T-helper 2 cell (primary cell): ENCODE results near the gene MYH14.

Experiments used
- DNase-seq, 5 experiments: peaks; one replicate each; pipeline versions ENCODE4 v3.0.0 to v3.0.0-alpha.2; 2012 to 2022

MYH14 gene

DNA sequence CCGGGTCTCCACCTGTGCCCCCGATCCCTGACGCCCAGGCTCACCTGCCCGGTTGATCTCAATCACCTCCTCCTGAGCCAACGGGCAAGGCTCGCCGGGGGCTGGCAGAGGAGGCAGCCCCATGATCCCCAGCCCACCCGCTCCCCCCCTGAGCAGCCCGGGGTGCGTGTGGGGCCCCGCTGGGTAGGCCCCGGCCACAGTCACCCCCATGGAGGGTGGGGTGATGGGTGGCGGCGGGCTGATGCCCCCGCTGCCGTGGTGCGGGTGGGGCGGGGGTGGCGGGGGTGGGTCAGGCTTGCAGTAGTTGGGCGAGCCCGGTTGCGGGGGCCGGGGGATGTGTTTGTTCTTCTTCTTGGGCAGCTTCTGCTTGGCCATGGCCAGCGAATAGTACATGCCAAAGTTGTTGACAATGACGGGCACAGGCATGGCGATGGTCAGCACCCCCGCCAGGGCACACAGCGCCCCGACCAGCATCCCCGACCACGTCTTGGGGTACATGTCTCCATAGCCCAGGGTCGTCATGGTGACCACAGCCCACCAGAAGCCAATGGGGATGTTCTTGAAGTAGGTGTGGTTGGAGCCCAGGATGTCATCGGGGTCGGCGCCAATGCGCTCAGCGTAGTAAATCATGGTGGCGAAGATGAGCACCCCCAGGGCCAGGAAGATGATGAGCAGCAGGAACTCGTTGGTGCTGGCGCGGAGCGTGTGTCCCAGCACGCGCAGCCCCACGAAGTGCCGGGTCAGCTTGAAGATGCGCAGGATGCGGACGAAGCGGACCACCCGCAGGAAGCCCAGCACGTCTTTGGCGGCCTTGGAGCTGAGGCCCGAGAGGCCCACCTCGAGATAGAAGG, 119.7 kb downstream of the MYH14 start:
- DNase-seq = no peak

DNA sequence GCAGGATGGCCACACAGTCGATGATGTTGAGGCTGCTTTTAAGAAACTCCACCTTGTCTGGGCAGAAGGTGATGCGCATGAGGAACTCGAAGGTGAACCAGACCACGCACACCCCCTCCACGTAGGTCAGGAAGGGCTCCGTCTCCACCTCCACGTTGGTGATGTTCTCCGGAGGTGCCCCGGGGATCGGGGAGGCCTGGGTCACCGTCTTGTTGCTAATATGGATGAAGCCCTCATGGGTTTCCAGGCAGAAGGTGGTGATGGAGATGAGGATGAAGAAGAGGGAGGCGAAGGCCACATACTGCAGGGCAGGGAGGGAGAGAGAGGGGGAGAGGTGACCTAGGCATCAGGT, 120.3 kb downstream of the MYH14 start:
- no peak for DNase-seq

DNA sequence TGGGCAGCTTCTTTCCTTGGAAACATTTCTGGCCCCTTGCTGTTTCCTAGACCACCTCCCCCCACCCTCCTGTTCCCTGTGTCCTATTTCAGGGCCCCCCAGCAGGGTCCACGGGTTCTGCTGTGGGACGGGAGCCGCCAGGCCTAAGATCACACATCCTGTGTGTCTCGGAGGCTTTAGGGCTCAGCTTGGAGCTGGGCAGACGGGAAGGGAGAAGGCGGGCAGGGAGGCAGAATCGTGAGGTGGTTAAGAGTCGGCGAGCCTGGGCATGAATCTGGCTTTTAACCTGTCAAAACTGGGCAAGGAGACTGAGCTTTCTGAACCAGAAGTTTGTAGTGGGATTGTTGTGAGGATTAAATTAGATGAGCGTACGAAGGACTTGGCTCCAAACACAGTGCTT, 120.9 kb downstream of the MYH14 start:
- DNase-seq = no peak

DNA sequence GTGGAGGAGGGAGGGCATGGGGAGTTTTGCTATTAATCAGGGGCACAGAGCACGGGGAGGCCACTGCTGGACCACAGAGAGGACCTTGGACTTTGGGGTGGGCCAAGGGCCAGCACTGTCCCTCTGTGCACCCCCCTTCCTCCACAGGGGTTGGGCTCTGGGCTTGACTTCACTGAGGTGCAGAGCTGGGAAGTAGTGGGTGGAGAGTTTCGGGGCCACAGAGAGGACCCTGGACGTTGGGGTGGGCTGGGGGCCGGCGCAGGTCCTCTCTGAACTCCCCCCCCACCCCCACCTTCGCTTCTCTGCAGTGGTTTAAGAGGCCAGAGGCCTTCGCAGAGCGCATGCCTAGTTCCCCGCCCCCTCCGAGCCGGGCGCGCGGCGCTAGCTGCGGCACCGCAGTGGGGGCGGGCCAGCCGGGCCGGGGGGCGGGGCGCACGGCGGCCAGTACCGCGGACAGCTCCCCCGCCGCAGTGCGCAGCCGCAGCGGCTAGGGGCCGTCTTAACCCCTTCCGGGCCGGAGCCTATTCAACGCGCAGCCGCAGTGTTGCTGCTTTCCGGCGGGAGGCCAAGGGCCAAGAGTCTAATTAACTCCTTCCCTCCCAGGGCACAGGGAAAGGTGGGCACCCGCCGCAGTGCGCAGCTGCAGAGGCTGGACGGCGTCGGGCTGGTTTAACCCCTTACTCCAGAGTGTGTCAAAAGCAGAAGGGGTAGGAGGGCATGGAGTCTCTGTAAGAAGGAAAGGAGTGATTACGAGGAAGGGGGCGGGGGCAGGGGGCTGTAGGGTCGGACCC, 122.1 kb downstream of the MYH14 start:
- peak; percentile 41 to 85 (median 60) for DNase-seq

DNA sequence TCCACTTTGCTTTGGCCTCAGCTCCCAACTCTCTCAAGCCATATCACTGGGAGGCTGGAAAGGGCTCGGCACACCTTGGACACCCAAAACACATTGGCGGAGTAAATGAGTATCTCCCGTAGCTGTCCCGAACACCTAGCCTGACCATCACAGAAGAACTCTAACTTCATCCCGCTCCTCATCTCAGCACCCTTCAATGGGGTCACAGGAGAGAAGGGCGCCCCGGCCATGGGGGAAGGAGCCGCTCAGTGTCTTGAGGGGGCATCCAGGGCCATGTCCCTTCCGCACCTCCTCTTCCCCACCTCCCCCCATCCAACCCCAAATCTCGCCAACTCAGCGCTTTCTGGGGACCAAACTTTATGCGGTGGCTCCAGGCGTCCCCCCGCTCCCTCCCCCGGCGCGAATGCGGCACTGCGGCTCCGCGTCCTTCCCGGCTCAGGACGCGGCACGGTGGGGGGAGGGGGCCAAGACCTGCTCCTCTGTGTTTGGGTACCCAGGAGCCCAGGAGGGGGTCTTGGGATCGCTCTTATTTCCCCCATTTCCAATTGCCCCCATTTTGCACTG, 122.8 kb downstream of the MYH14 start:
- no peak for DNase-seq

DNA sequence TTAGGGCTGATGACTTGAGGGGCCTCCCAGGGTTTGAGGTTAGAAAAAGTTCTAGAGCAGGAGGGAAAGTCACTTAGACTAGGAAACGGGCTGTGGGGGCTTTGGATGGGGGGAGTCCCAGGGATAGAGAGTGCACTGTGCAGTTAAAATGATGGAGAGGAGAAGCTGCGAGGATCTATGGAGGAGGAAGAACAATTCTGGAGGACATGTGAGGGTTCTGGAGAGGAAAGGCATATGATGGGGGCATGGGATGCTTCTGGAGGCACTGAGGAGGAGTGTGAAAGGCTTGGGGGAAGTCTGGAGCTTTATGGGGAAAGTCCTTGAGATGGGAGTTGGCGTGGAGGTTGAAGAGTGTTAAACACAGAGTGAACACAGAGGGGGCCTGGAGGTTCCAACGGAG, 123.6 kb downstream of the MYH14 start:
- DNase-seq = no peak

DNA sequence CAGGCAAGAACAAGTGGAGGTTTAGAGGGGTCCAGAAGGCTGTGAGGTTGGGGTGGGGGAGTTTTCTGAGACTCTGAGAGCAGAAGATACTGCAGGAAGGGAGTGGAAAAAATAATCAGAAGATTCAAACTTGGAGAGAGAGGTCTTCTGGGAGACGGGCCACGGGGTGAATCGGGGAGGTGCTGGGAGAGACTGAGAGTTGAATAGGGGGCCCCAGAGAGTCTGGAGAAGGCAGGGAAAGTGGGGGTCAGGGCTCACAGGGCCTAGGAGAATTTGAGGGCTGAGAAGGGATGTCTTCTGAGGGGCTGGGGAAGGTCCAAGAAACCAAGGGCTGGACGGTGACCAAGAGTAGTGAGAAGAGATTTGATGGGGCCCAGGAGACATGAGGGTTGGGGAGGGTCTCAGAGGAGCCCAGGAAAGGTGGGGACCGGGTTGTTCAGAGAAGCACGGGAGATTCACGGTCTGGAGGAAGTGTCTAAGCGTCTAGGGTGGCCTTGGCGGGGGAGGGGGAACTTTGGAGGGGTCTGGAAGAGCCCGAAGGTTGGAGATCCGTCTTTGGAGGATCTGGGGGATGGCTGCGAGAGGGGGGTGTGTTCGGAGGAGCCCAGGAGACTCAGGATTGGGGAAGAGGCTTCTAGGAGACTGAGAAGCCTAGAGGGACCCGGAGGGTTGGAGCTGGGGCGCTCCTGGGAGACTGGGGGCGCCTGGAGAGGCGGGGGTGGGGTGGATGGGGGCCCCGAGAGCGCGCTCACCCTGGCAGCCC, 124.2 kb downstream of the MYH14 start:
- no peak for DNase-seq

DNA sequence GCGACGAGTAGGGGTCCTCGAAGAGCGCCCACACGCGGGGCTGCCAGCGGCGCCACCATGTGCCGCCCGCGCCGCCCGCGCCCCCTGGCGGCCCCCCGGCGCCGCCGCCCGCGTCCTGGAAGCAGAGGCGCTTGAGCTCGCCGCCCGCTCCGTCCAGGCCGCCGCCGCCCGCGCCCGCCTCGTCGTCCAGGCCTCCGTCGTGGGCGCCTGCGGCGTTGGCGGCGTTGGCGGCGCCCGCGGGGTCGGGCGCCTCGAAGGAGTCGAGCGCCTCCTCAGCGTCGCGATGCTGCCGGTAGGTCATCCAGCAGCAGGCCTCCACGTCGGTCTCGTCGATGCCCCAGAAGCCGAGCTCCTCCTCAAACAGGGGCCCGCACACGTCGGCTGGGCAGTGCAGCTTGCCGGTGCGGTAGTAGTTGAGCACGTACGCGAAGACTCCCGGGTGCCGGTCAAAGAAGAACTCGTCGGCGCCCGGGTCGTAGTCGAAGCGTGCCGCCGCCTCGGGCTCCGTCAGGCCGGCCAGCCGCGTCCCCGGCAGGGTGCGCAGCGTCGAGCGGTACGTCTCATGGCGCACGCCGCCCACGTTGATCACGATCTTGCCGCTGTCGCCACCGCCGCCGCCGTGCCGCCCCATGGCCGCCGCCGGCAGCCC, 124.9 kb downstream of the MYH14 start:
- peak in 1 of 5 experiments; percentile 45 for DNase-seq

DNA sequence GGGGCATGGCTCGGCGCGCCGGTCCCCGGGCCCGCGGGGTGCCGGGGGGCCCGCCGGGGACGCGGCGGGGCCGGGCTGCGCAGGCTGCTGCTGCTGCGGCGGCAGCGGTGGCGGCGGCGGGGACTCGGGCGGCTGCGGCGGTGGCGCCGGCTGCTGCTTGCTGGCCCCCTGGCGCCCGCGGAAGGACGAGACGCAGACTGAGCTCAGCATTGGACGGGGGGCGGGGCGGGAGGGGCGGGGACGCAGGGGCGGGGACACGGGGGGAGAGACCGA, 125.4 kb downstream of the MYH14 start:
- DNase-seq = no peak

DNA sequence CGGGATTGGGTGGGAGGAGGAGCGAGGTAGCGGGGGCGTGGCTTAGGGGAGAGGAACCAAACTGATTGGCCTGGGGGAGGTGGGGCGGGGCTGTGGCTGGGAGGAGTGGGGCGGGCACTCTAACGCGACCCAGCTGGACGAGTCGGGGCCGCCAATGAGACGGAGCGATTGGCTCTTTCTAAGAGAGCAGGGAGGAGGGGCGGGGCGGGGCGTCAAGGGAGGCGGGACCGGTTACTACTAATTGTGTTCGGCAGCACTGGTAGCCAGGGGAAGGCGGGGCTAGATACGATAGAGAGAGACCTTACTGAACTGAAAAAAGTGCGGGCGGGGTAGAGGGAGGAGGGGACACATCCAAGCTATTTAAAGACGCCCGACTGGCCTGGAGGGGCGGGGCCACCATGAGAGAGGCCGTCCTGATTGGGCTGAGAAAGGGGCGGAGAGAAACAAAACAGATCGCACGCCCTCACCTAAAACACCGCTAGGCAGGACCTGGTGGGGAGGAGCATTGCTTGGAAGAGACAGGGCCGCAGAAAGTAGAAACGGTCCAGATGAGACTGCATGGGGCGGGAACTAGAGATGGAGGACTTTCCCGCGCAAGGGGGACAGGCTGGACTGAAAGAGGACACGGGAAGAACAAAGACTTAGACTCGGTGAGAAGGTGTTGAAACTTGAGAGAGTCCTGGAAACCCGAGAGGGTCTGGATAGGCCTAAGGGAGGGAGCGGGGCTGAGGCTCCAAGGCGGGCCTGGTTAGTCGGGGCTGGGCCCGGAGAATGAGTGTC, 125.9 kb downstream of the MYH14 start, which contains the start of gene KCNC3:
TSS of gene KCNC3 (minus strand) at position 232 of the 780 bp plus-strand sequence. CDS start 295 bp downstream, outside the sequence.
- peak; percentile 68 to 100 (median 98) for DNase-seq

DNA sequence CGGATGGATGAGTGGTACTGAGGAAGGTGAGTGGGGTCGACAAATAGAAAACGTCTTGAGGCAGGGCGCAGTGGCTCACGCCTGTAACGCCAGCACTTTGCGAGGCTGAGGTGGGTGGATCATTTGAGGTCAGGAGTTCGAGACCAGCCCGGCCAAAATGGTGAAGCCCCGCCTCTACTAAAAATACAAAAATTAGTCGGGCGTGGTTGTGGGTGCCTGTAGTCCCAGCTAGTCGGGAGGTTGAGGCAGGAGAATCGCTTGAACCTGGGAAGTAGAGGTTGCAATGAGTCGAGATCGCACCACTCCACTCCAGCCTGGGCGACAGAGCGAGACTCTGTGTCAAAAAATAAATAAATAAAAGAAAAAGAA, 126.5 kb downstream of the MYH14 start:
- peak in 1 of 5 experiments; percentile 52 for DNase-seq

DNA sequence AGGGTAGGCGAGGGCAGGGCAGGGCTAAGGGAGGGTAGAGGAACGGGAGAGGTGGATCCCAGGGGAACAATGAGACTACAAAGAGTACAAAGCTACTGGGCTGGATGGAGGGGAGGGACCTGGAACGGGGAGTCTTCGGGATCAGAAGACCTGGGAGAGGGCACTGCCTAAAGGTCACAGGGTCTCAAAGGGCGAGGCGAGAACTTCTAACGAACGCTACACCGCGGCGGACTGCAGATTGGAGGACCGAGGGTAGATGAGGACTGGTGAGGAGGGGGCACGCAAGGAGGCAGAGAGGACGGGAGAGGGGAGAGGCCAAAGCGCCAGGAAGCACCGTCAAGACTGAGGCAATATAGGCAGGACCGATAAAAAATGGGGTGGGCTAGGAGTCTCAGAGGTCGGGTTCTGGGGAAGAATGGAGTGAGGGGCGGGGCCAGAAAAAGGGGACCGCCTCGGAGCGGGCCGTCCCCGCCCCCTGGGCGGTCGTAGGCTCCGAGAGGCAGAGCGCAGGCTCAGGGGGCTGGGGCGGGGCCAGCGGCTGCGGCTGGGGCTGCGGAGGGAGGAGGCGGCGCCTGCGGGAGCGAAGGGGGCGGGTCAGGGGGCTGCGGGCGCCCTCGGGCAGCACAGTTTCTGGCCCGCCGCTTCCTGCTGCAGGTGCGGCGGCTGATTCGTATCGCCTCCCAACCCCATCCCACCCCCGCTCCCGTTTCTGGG, 127.1 kb downstream of the MYH14 start:
- peak; percentile 59 to 96 (median 73) for DNase-seq

DNA sequence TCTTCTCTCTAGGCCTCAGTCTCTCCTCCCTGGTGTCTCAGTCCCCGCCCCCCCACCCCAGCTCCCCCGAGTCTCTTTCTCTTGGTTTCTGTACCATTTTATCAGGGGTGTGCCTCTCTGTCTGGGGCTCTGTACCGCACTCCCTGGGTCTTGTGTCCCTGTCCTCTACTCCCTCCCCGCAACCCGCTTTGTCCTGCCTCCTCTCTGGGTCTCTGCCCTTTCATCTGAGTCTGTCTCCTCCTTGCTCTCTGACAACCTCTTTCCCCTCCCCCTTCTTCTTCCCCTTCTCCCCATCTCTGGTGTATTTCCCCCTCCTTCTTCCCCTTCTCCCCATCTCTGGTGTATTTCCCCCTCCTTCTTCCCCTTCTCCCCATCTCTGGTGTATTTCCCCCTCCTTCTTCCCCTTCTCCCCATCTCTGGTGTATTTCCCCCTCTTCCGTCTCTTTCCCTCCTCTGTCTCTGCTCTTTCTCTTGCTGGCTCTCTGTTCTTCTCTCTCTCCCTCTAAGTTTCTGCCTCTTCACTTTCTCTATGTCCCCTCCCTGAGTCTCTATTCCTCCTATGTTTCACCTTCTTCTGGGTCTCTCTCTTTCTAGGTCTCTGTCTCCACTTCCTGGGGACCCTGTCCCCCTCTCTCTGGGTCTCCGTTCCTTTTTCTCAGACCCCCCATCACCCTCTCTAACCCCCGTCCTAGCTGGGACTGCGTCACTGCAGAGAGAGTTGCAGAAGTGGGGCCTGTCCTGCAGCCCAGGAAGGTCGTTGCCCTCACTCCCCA, 128.0 kb downstream of the MYH14 start:
- no peak for DNase-seq

DNA sequence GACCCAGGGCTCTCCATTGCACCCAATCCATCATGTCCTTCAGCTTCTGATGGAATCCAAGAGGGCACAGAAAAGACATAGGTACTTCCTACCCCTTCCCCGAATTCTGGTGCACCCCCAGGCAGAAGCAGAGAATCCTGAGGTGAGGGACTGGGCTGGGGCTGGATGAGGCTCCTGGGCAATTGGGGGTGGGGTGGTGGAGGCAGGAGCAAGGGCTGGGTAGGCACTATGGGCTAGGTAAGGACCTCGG, 128.5 kb downstream of the MYH14 start:
- DNase-seq = no peak

DNA sequence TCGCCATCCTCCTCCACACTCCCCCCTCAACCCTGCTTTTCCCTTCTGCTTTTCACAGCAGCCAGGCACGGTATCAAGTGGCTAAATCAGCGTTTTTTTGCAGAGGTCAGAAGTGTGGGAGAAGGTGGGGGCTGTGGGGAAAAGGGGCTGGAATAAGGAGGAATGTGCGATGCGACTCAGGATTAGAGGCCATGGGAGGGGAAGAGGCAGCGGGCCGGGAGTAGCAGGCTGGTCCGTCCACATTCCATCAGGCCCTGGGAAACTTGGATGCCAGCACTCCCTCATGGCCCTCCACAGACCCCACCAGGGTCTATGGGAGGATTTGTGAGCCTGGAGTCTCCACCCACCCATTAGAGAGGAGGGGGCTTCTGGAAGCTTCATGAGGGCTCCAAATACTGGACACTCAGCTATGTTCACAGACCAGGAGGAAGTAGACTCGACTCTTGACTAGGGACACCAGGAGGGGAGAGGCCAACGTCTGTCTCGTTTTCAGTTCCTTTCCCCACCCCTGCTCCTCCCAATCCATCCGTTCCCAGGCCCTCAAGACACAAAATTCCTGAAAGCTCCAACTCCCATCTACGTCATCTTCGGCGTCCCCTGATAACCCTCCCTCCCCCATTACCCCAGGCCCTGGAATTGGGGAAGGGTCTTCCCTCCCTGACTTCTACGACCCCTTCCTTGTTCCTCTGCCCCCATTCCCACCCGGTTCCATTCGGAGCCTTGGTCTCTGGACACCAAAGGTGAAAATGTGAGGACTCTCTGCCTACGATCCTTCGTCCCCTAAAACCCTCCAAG, 129.0 kb downstream of the MYH14 start:
- no peak for DNase-seq

DNA sequence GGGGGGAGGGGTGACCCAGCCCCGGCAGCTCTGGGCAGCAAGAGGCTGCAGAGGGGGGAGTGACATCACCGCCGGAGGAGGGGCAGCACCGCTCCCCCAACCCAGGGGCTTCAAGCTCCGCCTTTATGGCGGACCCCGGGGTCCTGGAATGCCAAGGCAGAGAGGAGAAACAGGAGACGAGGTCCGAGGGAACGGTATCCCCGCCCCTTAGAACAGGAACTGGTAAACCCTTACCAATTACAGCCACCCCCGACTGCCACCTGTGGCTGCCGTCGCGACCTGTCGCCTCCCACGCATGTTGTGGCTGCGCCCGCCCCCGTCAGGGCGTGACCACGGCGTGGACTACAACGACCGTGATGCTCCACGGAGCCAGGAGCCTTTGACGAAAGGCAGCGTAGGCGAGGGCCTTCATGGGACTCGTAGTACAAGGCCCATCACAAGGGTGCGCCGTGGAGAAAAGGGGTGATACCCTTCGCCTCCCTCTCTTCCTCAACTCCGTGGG, 129.9 kb downstream of the MYH14 start:
- DNase-seq = peak; percentile 76 to 99 (median 88)

DNA sequence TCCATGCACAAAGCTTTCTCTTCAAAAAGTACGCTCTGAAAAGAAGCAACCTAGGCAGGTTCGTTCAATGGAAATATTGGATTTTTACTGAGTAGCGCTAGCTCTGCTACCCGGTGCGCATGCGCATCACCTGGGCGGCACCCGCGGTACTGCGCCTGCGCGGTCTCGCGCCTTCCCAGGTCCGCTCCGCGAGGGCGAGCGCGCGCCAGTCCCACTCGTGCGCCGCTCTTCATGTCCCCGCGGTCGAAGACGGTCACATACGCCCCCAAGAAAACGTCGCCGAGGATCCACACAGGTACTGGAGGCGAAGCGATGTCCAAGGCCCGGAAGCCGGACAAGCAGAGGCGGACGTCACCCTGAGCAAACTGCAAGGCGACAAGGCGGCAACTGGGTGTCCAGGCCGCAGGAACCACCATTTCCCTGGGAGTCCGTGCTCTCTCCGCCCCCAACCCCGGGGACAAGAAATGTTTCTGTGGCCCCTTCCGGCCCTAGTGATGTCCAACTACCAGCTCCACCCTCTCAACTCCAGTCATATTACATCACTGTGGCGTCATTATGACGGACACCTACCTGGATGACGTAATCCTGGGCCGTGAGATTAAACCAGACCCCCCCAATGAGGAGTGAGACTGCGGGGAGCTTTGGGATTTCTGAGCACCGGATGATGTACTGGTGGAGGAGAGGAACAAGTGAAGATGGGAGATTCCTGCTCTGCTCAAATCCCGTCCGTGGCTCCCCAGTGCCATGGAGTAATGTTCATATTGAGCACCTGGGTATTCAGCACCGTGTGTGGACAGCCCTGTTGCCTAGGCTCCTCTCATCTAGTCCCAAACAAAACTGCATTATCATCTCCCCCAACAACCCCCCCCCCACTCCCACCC, 130.6 kb downstream of the MYH14 start:
- peak in 4 of 5 experiments; percentile 68 to 79 (median 76) for DNase-seq

DNA sequence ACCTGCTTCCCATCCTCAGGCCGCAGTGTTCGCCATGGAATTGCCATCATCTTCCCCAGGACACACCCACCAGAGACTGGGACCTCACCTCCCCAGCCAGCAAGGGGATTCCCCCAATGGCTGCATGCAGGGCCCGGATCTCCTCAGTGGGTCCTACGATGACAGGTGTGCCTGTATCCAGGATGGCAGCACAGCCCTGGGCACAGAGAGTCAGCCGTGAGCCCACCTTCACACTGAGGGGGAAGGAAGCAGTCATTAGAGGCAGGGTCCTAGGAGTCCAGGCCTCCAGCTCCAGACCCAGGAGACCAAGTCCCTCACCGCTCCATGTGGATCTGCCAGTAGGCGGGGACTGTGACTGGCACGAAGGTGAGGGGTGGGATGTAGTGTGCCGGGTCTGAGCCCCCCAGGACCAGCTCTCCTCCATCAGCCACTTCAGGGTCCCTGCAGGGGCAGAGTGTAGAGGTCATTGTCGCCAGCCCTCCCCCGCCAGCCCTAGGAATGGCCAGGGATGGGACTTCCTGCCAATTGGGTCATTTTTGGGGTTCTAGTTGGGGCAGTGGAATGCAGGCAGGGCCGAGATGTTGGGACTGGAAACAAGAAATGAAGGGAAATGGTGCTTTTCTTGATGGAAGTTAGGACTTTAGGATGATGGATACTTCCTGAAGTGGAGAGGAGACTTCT, 131.5 kb downstream of the MYH14 start:
- DNase-seq = no peak
